HUES48 (cell line): ENCODE data around the gene OSCP1.
"Not testable (repeated sequence)": the region's sequence is repeated elsewhere in the genome, so short reads cannot be mapped to it uniquely, and the experiment has no call there.

ENCODE experiments used
- H3K27ac ChIP-seq: one replicate; pipeline ENCODE4 v1.7.0; 2013; ENCODE audit warnings: low read depth, low read length, inconsistent platforms
- H3K27me3 ChIP-seq: 2 replicates; pipeline ENCODE4 v1.6.1; 2013; ENCODE audit warnings: mild to moderate bottlenecking, low read length; ENCODE audit not compliant: control insufficient read depth, insufficient read depth
- H3K36me3 ChIP-seq: 2 replicates; pipeline ENCODE4 v1.6.1; 2013; ENCODE audit warnings: low read length; ENCODE audit not compliant: control insufficient read depth, insufficient read depth
- H3K4me1 ChIP-seq: 2 replicates; pipeline ENCODE4 v1.6.1; 2013; ENCODE audit warnings: mild to moderate bottlenecking, low read length; ENCODE audit not compliant: control insufficient read depth, insufficient read depth
- H3K4me3 ChIP-seq: 2 replicates; pipeline ENCODE4 v1.5.1; 2013; ENCODE audit warnings: mild to moderate bottlenecking, low read depth, low read length
- H3K9ac ChIP-seq: 2 replicates; pipeline ENCODE4 v1.6.1; 2013; ENCODE audit warnings: mild to moderate bottlenecking, low read depth, low read length, moderate library complexity
- H3K9me3 ChIP-seq: 2 replicates; pipeline ENCODE4 v1.6.1; 2013; ENCODE audit warnings: low read length; ENCODE audit not compliant: control insufficient read depth, insufficient read depth

OSCP1 gene, protein sequence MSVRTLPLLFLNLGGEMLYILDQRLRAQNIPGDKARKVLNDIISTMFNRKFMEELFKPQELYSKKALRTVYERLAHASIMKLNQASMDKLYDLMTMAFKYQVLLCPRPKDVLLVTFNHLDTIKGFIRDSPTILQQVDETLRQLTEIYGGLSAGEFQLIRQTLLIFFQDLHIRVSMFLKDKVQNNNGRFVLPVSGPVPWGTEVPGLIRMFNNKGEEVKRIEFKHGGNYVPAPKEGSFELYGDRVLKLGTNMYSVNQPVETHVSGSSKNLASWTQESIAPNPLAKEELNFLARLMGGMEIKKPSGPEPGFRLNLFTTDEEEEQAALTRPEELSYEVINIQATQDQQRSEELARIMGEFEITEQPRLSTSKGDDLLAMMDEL

DNA sequence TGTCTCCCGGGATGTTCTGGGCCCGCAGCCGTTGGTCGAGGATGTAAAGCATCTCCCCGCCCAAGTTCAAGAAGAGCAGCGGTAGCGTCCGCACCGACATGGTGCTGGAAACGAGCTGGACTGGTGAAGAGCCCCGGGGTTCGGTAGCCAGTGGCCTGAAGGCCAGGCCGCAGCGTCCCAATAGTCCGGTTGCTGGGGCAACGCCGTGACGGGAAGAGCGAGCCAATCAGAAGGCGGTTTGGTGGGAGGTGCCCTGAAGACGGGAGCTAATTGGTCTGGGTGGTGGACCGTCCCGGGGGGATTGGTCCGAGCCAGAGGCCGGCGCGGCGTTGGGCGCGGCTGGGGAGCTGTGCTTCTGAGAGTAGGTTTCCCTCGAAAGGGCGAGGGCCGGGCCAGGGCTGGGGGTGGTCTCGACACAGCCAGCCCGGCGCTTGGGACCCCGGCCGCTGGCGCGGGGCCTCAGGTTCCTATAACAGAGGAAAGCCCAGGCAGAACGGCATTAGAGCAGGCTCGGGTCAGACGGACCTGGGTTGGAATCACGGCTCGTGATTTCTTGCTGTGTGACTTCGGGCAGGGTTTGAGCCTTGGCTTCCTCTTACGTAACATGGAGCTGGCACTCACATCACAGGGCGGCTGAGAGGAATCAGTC, at the start of gene OSCP1:
OSCP1 (minus strand) TSS at position 182 of the 649 bp plus-strand sequence; CDS start at position 100, 82 bp downstream.
- H3K36me3 ChIP-seq: peaks cover 12% of the 10 kb centered on the region
- peak within 1 kb of the TSS; percentile 73 for H3K4me3 ChIP-seq
- H3K27ac ChIP-seq: peak within 1 kb of the TSS; percentile 72
- H3K9me3 ChIP-seq: no peaks in the 10 kb centered on the region
- peak within 1 kb of the TSS; percentile 73 for H3K9ac ChIP-seq
- H3K4me1 ChIP-seq: peaks cover 3% of the 10 kb centered on the region
- no peaks in the 10 kb centered on the region for H3K27me3 ChIP-seq

DNA sequence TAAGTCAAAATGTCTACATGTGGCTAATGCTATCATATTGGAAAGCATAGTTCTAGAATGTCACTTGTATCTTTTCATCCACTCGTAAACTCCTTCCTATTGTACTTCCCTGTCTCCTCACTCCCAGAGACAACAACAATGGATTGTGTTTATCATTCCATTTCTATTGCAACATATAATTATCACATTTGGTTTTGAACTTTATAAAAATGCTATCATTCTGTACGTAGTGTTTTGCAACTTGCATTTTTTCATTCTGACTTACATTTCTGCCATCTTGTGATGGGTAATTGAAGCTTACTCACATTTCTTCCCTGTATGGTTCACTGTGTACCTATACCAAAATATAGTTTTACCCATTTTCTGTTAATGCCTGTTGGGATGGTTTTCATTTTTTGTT, 47.0 kb upstream of the OSCP1 start:
- H3K9me3 ChIP-seq: no peaks in the 10 kb centered on the region
- no peak overlapping the region for H3K4me3 ChIP-seq
- no peaks in the 10 kb centered on the region for H3K27me3 ChIP-seq
- no peaks in the 10 kb centered on the region for H3K4me1 ChIP-seq
- no peak overlapping the region for H3K9ac ChIP-seq
- H3K27ac ChIP-seq: no peak overlapping the region
- no peaks in the 10 kb centered on the region for H3K36me3 ChIP-seq

DNA sequence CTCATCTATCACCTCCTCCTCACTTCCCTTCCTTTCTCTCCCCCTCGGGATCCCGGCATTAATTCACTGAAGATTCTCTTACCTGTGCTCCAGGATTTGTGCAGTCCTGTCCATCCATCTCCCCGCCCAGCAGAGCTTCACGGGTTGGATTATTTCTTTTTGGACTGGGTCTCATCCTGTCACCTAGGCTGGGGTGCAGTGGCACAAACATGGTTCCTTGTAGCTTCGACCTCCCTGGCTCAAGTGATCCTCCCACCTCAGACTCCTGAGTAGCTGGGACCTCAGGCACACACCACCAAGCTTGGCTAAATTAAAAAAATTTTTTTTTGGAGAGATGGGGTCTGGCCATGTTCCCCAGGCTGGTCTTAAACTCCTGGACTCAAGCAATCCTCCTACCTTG, 44.7 kb upstream of the OSCP1 start:
- Histone ChIP-seq H3K27ac (no peak overlapping the region), H3K36me3 (no peaks in the 10 kb centered on the region), H3K27me3 (no peaks in the 10 kb centered on the region), H3K9ac (no peak overlapping the region), H3K4me3 (no peak overlapping the region), H3K9me3 (no peaks in the 10 kb centered on the region), H3K4me1 (no peaks in the 10 kb centered on the region)

DNA sequence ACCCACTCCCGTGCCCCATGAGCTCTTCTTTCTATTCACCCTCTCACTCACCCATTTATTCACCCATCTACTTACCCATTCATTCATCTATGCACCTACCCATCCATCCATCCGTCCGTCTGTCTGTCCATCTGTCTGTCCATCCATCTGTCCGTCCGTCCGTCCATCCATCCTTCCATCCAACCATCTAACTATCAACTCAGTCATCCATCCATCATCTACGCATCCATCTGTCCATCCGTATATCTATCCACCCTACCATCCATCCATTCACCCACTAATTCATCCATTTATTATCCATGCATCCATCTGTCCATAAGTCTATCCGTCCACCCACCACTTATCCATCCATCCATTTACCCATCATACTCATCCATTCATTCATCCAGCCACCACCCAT, 43.3 kb upstream of the OSCP1 start:
- Histone ChIP-seq H3K27me3 (no peaks in the 10 kb centered on the region), H3K4me3 (no peak overlapping the region), H3K9me3 (no peaks in the 10 kb centered on the region), H3K27ac (no peak overlapping the region), H3K9ac (no peak overlapping the region), H3K36me3 (no peaks in the 10 kb centered on the region), H3K4me1 (no peaks in the 10 kb centered on the region)

DNA sequence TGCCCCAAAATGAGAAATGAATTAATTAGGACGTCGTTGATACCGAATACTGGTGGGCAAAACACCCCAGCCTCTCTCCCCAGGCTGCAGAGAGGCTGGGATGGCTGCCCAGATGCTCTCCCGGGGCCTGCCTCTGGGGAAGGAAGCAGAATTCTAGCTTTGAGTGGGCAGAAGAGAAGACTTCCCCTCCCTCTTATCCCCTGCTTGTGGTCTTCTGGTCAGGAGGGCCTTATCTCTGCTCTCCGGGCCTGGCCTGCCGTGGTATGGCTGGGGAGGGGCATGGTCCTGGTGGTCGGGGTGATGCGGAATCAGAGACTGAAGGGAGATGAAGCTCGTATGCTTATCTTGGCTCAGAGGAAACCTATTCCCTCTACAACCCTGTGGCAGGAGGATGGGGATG, 42.2 kb upstream of the OSCP1 start:
- H3K27me3 ChIP-seq: no peaks in the 10 kb centered on the region
- H3K4me3 ChIP-seq: no peak overlapping the region
- no peaks in the 10 kb centered on the region for H3K4me1 ChIP-seq
- no peak overlapping the region for H3K27ac ChIP-seq
- H3K36me3 ChIP-seq: no peaks in the 10 kb centered on the region
- no peaks in the 10 kb centered on the region for H3K9me3 ChIP-seq
- no peak overlapping the region for H3K9ac ChIP-seq

DNA sequence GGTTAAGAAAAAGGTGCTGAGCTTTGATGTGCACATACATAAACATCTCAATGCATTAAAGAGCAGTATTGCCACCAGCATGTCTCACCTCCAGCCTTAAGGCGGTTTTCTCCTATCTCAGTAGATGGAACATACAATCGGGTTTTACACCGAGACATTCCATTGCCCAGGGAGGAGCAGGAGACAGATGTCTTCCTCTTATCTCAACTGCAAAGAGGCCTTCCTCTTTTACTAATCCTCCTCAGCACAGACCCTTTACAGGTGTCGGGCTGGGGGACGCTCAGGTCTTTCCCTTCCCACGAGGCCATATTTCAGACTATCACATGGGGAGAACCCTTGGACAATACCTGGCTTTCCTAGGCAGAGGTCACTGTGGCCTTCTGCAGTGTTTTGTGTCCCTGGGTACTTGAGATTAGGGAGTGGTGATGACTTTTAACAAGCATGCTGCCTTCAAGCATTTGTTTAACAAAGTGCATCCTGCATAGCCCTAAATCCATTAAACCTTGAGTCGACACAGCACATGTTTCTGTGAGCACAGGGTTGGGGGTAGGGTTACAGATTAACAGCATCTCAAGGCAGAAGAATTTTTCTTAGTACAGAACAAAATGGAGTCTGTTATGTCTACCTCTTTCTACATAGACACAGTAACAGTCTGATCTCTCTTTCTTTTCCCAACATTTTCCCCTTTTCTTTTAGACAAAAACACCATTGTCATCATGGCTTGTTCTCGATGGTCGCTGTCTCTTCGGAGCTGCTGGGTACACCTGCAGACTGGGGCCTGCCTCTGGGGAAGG, 39.2 kb upstream of the OSCP1 start:
- H3K27ac ChIP-seq, H3K9me3 ChIP-seq, H3K4me1 ChIP-seq, H3K9ac ChIP-seq, H3K4me3 ChIP-seq, H3K27me3 ChIP-seq, H3K36me3 ChIP-seq: not testable (repeated sequence)

DNA sequence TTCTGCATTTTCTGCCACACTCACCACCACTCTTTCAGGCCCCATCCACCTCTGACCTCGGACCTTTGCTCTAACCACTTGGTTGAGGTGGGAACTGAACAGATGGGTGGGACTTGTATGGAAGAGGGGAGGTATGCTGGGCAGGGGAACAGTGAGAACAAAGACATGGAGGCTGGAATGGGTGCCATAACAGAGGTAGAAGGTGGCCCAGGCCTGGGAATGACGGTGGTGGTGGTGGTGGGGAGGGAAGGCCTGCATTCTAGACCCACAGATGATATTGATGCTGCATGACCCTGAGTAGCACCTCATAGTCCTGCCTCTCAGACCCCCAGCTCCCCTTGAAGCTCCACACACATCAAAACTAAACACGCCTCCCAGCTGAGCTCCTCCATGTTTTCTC, 37.7 kb upstream of the OSCP1 start:
- Histone ChIP-seq H3K27ac (no peak overlapping the region), H3K9ac (no peak overlapping the region), H3K9me3 (no peaks in the 10 kb centered on the region), H3K27me3 (no peaks in the 10 kb centered on the region), H3K36me3 (no peaks in the 10 kb centered on the region), H3K4me3 (no peak overlapping the region), H3K4me1 (no peaks in the 10 kb centered on the region)

DNA sequence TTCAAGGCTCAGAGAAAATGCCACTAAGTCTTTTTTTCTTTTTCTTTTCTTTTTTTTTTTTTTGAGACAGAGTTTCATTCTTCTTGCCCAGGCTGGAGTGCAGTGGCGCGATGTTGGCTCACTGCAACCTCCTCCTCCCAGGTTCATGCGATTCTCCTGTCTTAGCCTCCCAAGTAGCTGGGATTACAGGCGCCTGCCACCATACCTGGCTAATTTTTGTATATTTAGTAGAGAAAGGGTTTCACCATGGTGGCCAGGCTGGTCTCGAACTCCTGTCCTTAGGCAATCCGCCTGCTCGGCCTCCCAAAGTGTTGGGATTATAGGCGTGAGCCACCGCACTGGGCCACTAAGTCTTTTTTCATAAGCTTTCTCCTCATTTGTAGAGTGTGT, 37.1 kb upstream of the OSCP1 start:
- H3K4me3 ChIP-seq, H3K9me3 ChIP-seq, H3K9ac ChIP-seq, H3K4me1 ChIP-seq, H3K27me3 ChIP-seq, H3K36me3 ChIP-seq, H3K27ac ChIP-seq: not testable (repeated sequence)

DNA sequence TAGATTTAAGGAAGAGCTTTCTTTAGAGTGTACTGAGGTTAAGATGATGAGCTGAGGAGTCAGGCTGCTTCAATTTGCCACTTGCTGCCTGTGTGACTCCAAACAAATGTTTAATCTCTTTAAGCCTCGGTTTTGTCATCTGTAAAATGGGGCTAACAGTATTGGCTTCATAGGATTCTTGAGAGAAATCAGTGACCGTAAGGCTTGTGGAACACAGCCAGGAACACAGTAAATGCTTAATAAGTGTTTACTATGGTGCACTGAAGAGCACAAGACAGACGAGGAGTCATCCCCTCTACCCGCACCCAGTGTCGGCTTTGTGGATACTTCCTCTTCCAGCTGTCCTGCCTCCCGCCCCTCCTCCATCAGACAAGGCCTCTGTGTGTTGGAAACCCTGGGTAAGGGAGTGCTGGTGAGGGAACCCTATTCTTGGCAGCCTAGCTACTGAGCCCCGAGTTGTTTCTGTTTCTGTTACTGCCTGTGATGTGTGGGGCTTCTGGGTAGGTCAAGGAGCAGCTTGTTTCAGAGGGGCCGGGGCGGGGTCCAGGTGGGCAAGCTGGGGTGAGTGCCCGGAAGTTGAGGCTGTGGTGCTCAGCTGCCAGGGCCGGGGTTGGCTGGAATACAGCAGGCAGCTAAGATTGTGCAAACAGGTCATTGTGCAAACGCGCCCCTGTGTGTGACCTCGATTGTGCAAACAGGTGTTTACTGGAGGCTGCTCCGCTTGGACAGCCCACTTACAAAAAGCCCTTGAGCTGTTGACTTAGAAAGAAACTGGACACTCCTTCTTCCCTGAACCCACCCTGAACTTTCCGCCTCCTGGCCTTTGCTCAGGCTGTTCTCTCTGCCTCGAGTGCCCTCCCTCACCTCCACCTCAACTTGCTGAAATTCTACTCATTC, 36.4 kb upstream of the OSCP1 start:
- Histone ChIP-seq H3K9ac (no peak overlapping the region), H3K4me1 (no peaks in the 10 kb centered on the region), H3K36me3 (no peaks in the 10 kb centered on the region), H3K27me3 (no peaks in the 10 kb centered on the region), H3K9me3 (no peaks in the 10 kb centered on the region), H3K4me3 (no peak overlapping the region), H3K27ac (no peak overlapping the region)

DNA sequence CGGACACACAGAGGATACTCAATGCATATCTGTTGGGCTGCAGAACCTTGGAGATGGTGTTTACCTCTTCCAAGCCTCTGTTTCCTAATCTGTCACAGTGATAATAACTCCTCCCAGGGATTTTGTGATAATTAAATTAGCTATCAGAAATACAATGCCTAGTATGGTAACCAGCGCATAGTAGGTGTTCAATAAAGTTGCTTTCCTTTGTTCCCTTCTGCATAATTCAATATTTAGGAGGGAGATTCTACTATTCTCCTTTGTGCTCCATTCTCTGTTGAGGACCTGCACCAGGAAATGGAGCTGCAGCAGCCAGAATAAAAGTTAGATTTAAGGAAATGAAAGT, 35.8 kb upstream of the OSCP1 start:
- H3K4me3 ChIP-seq: no peak overlapping the region
- H3K27me3 ChIP-seq: no peaks in the 10 kb centered on the region
- no peak overlapping the region for H3K9ac ChIP-seq
- no peaks in the 10 kb centered on the region for H3K4me1 ChIP-seq
- no peak overlapping the region for H3K27ac ChIP-seq
- no peaks in the 10 kb centered on the region for H3K36me3 ChIP-seq
- H3K9me3 ChIP-seq: no peaks in the 10 kb centered on the region
